HepG2 (cell line): Measurements from ENCODE around the gene LYPD4. TPM values are rescaled to one million over a fixed set of nuclear protein-coding genes. Genes with fewer than 3 reads are reported as not detected.

ENCODE experiments used
- AGO1 ChIP-seq: fragments of 200-400 bp; formaldehyde crosslinking; IDR thresholded peaks from 2 replicates; pipeline ENCODE4 v1.6.1; 2017; ENCODE audit warnings: mild to moderate bottlenecking, low read depth, low read length, moderate library complexity; ENCODE audit not compliant: poor library complexity, severe bottlenecking
- ARID3A ChIP-seq: IDR thresholded peaks from 2 replicates; pipeline ENCODE4 v1.6.1; 2012; ENCODE audit warnings: low read depth, low read length, improper control_type of control experiment
- CBX1 ChIP-seq: IDR thresholded peaks from one replicate; pipeline ENCODE4 v1.6.1; 2016; ENCODE audit warnings: antibody characterized with exemption, low read depth
- DNMT3B ChIP-seq: conservative IDR thresholded peaks from 2 replicates; pipeline ENCODE4 v1.6.1; 2016; ENCODE audit warnings: missing biosample characterization, control low read depth
- KDM3A ChIP-seq: IDR thresholded peaks from 2 replicates; pipeline ENCODE4 v1.6.1; 2018; ENCODE audit warnings: low read depth, missing compliant biosample characterization
- POLR2A ChIP-seq, 2 experiments: IDR thresholded peaks; 2 replicates each; pipeline ENCODE4 v1.6.1; 2011; ENCODE audit warnings: low read depth in 2 of 2, low read length in 2 of 2, mild to moderate bottlenecking in 1 of 2, moderate library complexity in 1 of 2; ENCODE audit not compliant: insufficient read depth in 1 of 2
- POLR2AphosphoS5 ChIP-seq: IDR thresholded peaks from 2 replicates; pipeline ENCODE4 v1.6.1; 2012; ENCODE audit warnings: low read depth, low read length
- RERE ChIP-seq: IDR thresholded peaks from 2 replicates; pipeline ENCODE4 v1.6.1; 2016; ENCODE audit warnings: low read depth, missing genetic modification reagents, missing compliant biosample characterization
- SIN3A ChIP-seq: IDR thresholded peaks from 2 replicates; pipeline ENCODE4 v1.6.1; 2011; ENCODE audit warnings: low read depth, mild to moderate bottlenecking, control low read depth, low read length, borderline replicate concordance
- WIZ ChIP-seq: sonication (generic); formaldehyde crosslinking; IDR thresholded peaks from 2 replicates; pipeline ENCODE4 v1.5.1; 2020; ENCODE audit warnings: mild to moderate bottlenecking, missing genetic modification reagents
- XBP1 ChIP-seq: sonication (generic); formaldehyde crosslinking; IDR thresholded peaks from 2 replicates; pipeline ENCODE4 v1.5.0; 2020; ENCODE audit warnings: missing genetic modification reagents
- ZNF543 ChIP-seq: sonication (generic); formaldehyde crosslinking; IDR thresholded peaks from 2 replicates; pipeline ENCODE4 v1.4.0; 2020; ENCODE audit warnings: mild to moderate bottlenecking, missing genetic modification reagents
- ZNF564 ChIP-seq: sonication (generic); formaldehyde crosslinking; IDR thresholded peaks from 2 replicates; pipeline ENCODE4 v1.8.1; 2023; ENCODE audit warnings: mild to moderate bottlenecking, missing genetic modification reagents
- ZNF772 ChIP-seq: sonication (generic); formaldehyde crosslinking; IDR thresholded peaks from 2 replicates; pipeline ENCODE4 v1.5.0; 2020; ENCODE audit warnings: mild to moderate bottlenecking, missing genetic modification reagents
- ZNF83 ChIP-seq: sonication (generic); formaldehyde crosslinking; IDR thresholded peaks from 2 replicates; pipeline ENCODE4 v1.4.0; 2020; ENCODE audit warnings: missing genetic modification reagents, mild to moderate bottlenecking, borderline replicate concordance
- polyA plus RNA-seq, 8 experiments: library from polyadenylated mRNA; depleted of rRNA in 3 of 8; stranded (reverse) in 7 of 8; unstranded in 1 of 8; fragments of >200 nt; fragmentation: Illumina TruSeq in 4 of 8; extraction: Trizol in 4 of 8; gene quantifications; 2 replicates each; pipeline versions ENCODE4 v1.2.1 to v1.2.3, GENCODE V29; 2011 to 2016; ENCODE audit warnings: low read depth in 4 of 8, missing spikeins in 1 of 8, mixed read lengths in 1 of 8; ENCODE audit not compliant: insufficient read depth in 1 of 8
- total RNA-seq, 5 experiments: library from RNA; depleted of rRNA; stranded (reverse); fragments of >200 nt; fragmentation: Illumina TruSeq; extraction: Trizol; gene quantifications; 2 replicates each; pipeline ENCODE4 v1.2.3, GENCODE V29; 2016; ENCODE audit warnings: low read depth in 1 of 5
- TF ChIP-seq, protein P1 (sequence below): sonication (generic); formaldehyde crosslinking; IDR thresholded peaks from 2 replicates; pipeline ENCODE4 v1.4.0; 2020; ENCODE audit warnings: missing genetic modification reagents
- TF ChIP-seq, protein P2 (sequence below): sonication (generic); formaldehyde crosslinking; IDR thresholded peaks from 2 replicates; pipeline ENCODE4 v1.5.0; 2020; ENCODE audit warnings: missing genetic modification reagents, mild to moderate bottlenecking, borderline replicate concordance

The LYPD4 gene
- total and polyA plus RNA-seq, 2 of the 13 experiments (the other 11 are each of a cell fraction or from before 2014, with no cell fraction given), result not detected

DNA sequence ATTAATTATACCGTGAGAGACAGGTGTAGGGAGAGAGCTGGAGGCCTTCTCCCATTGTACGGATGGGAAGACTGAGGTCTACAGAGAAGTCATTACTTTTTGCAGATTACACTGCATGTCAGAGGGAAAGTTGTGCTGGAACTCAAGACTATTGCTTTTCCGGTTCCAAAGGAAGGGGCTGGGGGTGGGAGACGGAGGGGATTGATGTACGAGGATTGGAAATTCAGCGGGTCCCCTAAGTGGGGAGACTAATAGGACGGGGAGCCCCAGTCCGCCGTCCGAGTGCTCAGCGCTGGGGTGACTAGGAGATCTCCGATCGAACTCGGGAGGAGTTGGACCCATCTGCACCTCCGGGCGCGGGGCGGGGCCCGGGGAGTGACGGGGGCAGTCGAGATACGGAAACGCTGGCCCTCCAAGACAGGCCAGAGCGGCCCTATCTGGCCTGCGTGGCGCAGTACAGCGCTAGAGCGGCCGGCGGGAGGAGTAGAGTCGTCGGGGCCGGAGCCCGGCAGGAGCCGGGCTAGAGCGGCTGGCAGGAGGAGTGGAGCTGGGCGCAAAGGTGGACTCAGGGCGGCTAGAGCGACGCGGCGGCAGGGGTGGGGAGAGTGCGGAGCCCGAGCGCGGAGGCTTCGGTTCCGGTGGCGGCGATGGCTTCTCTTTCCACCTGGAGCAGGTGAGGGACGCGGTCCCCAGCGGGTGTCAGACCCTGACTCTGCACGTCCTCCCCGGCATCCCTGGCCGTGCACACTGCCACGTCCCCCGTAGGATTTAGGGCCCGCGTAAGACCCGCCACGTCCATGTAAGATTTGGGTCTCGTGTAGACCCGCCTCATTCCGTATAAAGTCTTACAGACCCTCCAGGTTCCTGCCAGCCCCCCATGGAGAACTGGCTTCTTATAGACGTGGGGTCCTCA, 39.6 kb upstream of the LYPD4 start (continued):
- TF ChIP-seq POLR2A (IDR thresholded peaks at IDR 0.05; ENCODE audit: insufficient read depth in 1 of 2, low read depth in 2 of 2, low read length in 2 of 2), result peak; percentile 55 to 74; a peak in 3 of 4 replicates
- TF ChIP-seq KDM3A (CRISPR knock-in tag), result peak; percentile 88; the same call in 1 of the 2 replicates
- 0 out of 2 replicates have a peak, but pooled peaks have one; percentile 40 for TF ChIP-seq ZNF543
- TF ChIP-seq RERE (CRISPR knock-in tag), result peak; percentile 38; the same call in 1 of the 2 replicates
- no peak for TF ChIP-seq ZNF83 (CRISPR knock-in tag)
- 0 out of 2 replicates have a peak, but pooled peaks have one; percentile 62 for TF ChIP-seq ZNF564 (CRISPR knock-in tag)
- 0 out of 2 replicates have a peak, but pooled peaks have one; percentile 66 for TF ChIP-seq ZNF772 (CRISPR knock-in tag)
- TF ChIP-seq AGO1, result peak; percentile 70
- TF ChIP-seq CBX1, result peak; percentile 24
- peak; percentile 81 for TF ChIP-seq DNMT3B (CRISPR knock-in tag)
- TF ChIP-seq WIZ, result 0 out of 2 replicates have a peak, but pooled peaks have one; percentile 66
- TF ChIP-seq SIN3A, result 0 out of 2 replicates have a peak, but pooled peaks have one; percentile 75
- TF ChIP-seq, protein P1, sequence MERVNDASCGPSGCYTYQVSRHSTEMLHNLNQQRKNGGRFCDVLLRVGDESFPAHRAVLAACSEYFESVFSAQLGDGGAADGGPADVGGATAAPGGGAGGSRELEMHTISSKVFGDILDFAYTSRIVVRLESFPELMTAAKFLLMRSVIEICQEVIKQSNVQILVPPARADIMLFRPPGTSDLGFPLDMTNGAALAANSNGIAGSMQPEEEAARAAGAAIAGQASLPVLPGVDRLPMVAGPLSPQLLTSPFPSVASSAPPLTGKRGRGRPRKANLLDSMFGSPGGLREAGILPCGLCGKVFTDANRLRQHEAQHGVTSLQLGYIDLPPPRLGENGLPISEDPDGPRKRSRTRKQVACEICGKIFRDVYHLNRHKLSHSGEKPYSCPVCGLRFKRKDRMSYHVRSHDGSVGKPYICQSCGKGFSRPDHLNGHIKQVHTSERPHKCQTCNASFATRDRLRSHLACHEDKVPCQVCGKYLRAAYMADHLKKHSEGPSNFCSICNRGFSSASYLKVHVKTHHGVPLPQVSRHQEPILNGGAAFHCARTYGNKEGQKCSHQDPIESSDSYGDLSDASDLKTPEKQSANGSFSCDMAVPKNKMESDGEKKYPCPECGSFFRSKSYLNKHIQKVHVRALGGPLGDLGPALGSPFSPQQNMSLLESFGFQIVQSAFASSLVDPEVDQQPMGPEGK (CRISPR knock-in tag), result peak; percentile 64; the same call in 1 of the 2 replicates
- peak; percentile 83 for TF ChIP-seq POLR2AphosphoS5
- 0 out of 2 replicates have a peak, but pooled peaks have one; percentile 46 for TF ChIP-seq XBP1 (CRISPR knock-in tag)
- TF ChIP-seq, protein P2, sequence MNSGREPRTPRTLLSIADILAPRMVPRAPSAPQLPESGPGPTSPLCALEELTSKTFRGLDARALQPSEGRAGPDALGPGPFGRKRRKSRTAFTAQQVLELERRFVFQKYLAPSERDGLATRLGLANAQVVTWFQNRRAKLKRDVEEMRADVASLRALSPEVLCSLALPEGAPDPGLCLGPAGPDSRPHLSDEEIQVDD (CRISPR knock-in tag), result no peak
- TF ChIP-seq ARID3A, result 0 out of 2 replicates have a peak, but pooled peaks have one; percentile 45
